Glutamatergic neuron (in vitro differentiated cells): ENCODE measurements around the gene HYDIN. TPM values are rescaled to one million over a fixed set of nuclear protein-coding genes. Genes with fewer than 3 reads are reported as not detected.
"Not testable (repeated sequence)": the region's sequence is repeated elsewhere in the genome, so short reads cannot be mapped to it uniquely, and the experiment has no call there.

Source experiments
- DNase-seq: peaks from one replicate; pipeline ENCODE4 v3.0.0; 2022
- H3K27ac Mint-ChIP-seq: one replicate; pipeline ENCODE4 v1.8.0; 2020; ENCODE audit warnings: mild to moderate bottlenecking, mixed read lengths, inconsistent platforms; ENCODE audit not compliant: unreplicated experiment
- H3K27me3 Mint-ChIP-seq: one replicate; pipeline ENCODE4 v1.8.0; 2020; ENCODE audit warnings: mild to moderate bottlenecking, moderate library complexity, mixed read lengths, inconsistent platforms; ENCODE audit not compliant: unreplicated experiment
- H3K36me3 Mint-ChIP-seq: one replicate; pipeline ENCODE4 v1.8.0; 2020; ENCODE audit warnings: mild to moderate bottlenecking, mixed read lengths, inconsistent platforms; ENCODE audit not compliant: unreplicated experiment
- H3K4me1 Mint-ChIP-seq: one replicate; pipeline ENCODE4 v1.8.0; 2020; ENCODE audit warnings: mild to moderate bottlenecking, low read depth, mixed read lengths, inconsistent platforms; ENCODE audit not compliant: unreplicated experiment
- H3K4me3 Mint-ChIP-seq: one replicate; pipeline ENCODE4 v1.8.0; 2020; ENCODE audit warnings: mild to moderate bottlenecking, mixed read lengths, inconsistent platforms; ENCODE audit not compliant: unreplicated experiment
- H3K9me3 Mint-ChIP-seq: one replicate; pipeline ENCODE4 v1.8.0; 2020; ENCODE audit warnings: mild to moderate bottlenecking, moderate library complexity, mixed read lengths, inconsistent platforms; ENCODE audit not compliant: unreplicated experiment
- total RNA-seq: library from RNA; stranded (reverse); fragmentation: NEBNext Ultra II Directional; extraction: Animal tissue kit (Norgen Biotek cat#: 25700); gene quantifications from one replicate; pipeline ENCODE4 v1.2.1, GENCODE V29; 2021; ENCODE audit not compliant: unreplicated experiment

The HYDIN gene
- total RNA-seq, 1 donor from 2014 or later: 7.0 TPM

DNA sequence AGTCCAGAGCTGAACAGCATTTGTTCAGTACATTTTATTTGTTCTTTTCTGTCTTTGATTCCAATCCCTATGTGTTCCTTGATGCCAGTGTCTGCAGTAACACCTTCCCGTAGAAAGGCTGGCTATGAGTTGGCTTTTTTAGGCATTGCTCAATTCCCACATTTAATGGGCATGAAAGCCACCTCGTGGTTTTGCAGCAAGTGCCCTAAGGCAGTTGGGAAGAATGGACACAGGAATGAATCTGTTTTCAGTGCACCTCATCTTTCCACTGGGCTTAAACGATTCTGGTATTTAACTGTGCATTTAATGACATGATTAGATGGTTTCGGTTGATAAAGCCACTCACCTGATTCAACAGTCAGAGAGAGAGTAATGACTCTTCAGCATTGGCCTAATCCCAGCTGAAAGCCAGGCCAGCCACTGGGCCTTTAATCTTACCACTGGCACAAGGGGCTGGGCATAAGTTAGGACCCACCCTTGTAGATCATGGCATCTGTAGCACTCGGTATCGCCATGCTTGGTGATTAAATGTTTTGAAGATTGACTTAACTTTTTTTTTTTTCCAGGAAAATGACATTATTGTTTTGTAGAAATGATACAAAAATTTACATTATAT, 211.3 kb downstream of the HYDIN start:
- H3K4me1 Mint-ChIP-seq, H3K4me3 Mint-ChIP-seq, H3K36me3 Mint-ChIP-seq, H3K27me3 Mint-ChIP-seq, DNase-seq, H3K27ac Mint-ChIP-seq, H3K9me3 Mint-ChIP-seq: not testable (repeated sequence)

- not testable (repeated sequence) for H3K27me3 Mint-ChIP-seq, H3K4me1 Mint-ChIP-seq, DNase-seq, H3K27ac Mint-ChIP-seq, H3K9me3 Mint-ChIP-seq, H3K4me3 Mint-ChIP-seq, H3K36me3 Mint-ChIP-seq
Observed at GRCh38 chr16:71015419-71015818, 215.1 kb downstream of the HYDIN start.

DNA sequence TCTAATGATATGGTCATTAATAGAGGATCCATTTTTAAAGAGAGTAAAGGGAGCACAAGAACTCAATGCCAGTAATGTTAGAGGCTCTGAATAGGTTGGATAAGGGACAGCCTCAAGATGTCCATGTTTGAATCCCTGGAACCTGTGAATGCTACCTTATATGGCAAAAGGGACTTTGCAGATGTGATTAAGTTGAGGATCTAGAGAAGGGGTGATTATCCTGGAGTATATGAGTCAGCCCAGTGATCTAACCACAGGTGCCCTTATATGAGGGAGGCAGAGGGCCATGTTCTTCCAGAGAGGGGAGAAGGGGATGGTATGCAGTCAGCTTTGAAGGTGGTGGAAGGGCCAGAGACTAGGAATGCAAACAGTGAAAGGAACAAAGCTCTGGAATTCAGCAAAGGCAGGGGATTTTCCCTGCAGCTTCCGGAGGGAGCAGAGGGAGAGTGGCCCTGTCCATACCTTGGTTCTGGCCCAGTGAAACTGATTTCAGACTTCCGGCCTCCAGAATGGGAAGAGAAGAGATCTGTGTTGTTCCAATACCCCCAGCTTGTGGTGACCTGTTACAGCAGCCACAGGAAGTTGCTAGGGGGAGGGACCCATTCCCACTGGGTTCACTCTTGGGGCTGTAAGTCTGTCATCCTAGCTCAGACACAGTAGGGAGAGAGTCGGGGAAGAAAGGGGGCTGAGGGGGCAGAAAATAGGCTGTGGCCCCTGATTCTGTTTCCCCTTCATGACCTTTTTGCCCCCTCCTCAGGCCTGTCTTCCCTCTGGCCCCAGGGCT, 220.9 kb downstream of the HYDIN start:
- DNase-seq, H3K27me3 Mint-ChIP-seq, H3K27ac Mint-ChIP-seq: not testable (repeated sequence)

GRCh38 chr16:71006516-71006915, 224.0 kb downstream of the HYDIN start:
- DNase-seq, H3K9me3 Mint-ChIP-seq, H3K27me3 Mint-ChIP-seq, H3K4me3 Mint-ChIP-seq, H3K36me3 Mint-ChIP-seq, H3K27ac Mint-ChIP-seq, H3K4me1 Mint-ChIP-seq: not testable (repeated sequence)

More for the DNA sequence above, 220.9 kb downstream of the HYDIN start:
- H3K4me1 Mint-ChIP-seq, H3K9me3 Mint-ChIP-seq, H3K4me3 Mint-ChIP-seq, H3K36me3 Mint-ChIP-seq: not testable (repeated sequence)

GRCh38 chr16:70999735-71000134, 230.8 kb downstream of the HYDIN start:
- H3K9me3 Mint-ChIP-seq, H3K4me1 Mint-ChIP-seq, H3K27ac Mint-ChIP-seq, H3K4me3 Mint-ChIP-seq, H3K36me3 Mint-ChIP-seq, DNase-seq, H3K27me3 Mint-ChIP-seq: not testable (repeated sequence)

DNA sequence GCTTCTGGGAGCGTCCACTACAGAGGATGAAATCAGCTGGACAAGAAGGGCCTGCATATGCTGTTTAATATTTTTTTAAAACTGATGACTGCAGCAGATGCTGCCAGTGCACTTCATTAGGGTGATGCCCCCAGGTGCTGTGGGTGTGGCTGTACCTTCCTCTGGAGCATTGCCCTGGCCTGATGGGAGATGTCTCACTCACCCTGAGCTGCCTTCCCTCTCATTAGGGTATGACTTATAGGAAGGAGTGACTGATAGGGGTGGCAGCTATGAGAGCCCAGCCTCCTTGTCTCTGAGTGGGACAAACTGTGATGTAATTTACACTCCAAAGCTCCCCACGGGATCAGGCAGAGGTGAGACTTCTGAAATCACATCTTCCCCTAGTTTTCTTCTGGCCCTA, 234.7 kb downstream of the HYDIN start:
- not testable (repeated sequence) for H3K27me3 Mint-ChIP-seq, DNase-seq, H3K9me3 Mint-ChIP-seq, H3K4me1 Mint-ChIP-seq, H3K4me3 Mint-ChIP-seq, H3K27ac Mint-ChIP-seq, H3K36me3 Mint-ChIP-seq

- not testable (repeated sequence) for H3K27ac Mint-ChIP-seq, H3K4me1 Mint-ChIP-seq, H3K36me3 Mint-ChIP-seq, DNase-seq, H3K9me3 Mint-ChIP-seq, H3K27me3 Mint-ChIP-seq, H3K4me3 Mint-ChIP-seq
Observed at GRCh38 chr16:70992511-70992910, 238.0 kb downstream of the HYDIN start.

DNA sequence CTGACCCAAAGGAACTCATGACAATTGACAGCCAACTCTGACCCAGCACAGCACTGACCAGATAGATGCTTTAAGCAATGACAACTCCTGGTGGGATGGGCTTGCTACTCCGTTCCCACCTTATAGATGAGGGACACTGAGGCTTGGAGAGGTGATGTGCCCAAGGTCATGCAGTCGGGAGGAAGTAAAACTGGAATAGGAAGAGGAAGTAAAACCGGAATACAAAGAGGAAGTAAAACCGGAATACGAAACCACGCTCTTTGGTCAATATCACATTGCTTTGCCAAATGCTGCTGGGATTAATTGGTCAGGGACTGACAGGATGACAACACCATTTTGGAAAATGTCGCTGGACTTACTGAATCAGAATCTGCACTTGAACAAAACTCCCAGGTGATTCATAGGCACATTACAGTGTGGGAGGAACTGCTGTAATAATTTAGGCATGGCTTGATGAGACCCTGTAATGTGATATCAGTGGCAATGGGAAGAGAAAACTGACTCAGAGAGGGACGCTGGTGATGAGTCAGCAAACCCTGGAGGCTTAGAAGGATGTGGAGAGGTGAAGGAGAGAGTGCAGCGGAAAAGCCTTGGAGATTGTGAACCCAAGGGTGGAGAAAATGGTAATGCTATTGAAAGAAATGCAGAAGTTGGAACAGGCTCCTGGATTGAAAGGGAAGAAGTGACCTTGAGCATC, 243.4 kb downstream of the HYDIN start:
- H3K9me3 Mint-ChIP-seq, H3K27ac Mint-ChIP-seq, H3K4me3 Mint-ChIP-seq, H3K27me3 Mint-ChIP-seq, H3K4me1 Mint-ChIP-seq, DNase-seq, H3K36me3 Mint-ChIP-seq: not testable (repeated sequence)

- not testable (repeated sequence) for DNase-seq, H3K4me3 Mint-ChIP-seq, H3K36me3 Mint-ChIP-seq, H3K9me3 Mint-ChIP-seq, H3K4me1 Mint-ChIP-seq, H3K27ac Mint-ChIP-seq, H3K27me3 Mint-ChIP-seq
Observed at GRCh38 chr16:70984675-70985074, 245.8 kb downstream of the HYDIN start.

GRCh38 chr16:70968332-70968731, 262.2 kb downstream of the HYDIN start:
- not testable (repeated sequence) for H3K9me3 Mint-ChIP-seq, H3K4me1 Mint-ChIP-seq

GRCh38 chr16:70960169-70960568, 270.4 kb downstream of the HYDIN start:
- H3K27ac Mint-ChIP-seq, H3K27me3 Mint-ChIP-seq: not testable (repeated sequence)

More at GRCh38 chr16:70968332-70968731, 262.2 kb downstream of the HYDIN start:
- H3K27me3 Mint-ChIP-seq, H3K27ac Mint-ChIP-seq, H3K4me3 Mint-ChIP-seq, H3K36me3 Mint-ChIP-seq, DNase-seq: not testable (repeated sequence)

GRCh38 chr16:70954922-70955321, 275.6 kb downstream of the HYDIN start:
- not testable (repeated sequence) for H3K9me3 Mint-ChIP-seq, DNase-seq, H3K36me3 Mint-ChIP-seq, H3K4me3 Mint-ChIP-seq, H3K4me1 Mint-ChIP-seq, H3K27me3 Mint-ChIP-seq, H3K27ac Mint-ChIP-seq

More at GRCh38 chr16:70960169-70960568, 270.4 kb downstream of the HYDIN start:
- H3K9me3 Mint-ChIP-seq, H3K4me3 Mint-ChIP-seq, H3K36me3 Mint-ChIP-seq, DNase-seq, H3K4me1 Mint-ChIP-seq: not testable (repeated sequence)
